ENCODE measurements around the gene CFAP299. TPM values are rescaled to one million over a fixed set of nuclear protein-coding genes. Genes with fewer than 3 reads are reported as not detected.
"Not testable (repeated sequence)": the region's sequence is repeated elsewhere in the genome, so short reads cannot be mapped to it uniquely, and the experiment has no call there.

The CFAP299 gene
- total and polyA plus RNA-seq, 2 donors from 2014 or later: 1.1 TPM; not detected in 1

DNA sequence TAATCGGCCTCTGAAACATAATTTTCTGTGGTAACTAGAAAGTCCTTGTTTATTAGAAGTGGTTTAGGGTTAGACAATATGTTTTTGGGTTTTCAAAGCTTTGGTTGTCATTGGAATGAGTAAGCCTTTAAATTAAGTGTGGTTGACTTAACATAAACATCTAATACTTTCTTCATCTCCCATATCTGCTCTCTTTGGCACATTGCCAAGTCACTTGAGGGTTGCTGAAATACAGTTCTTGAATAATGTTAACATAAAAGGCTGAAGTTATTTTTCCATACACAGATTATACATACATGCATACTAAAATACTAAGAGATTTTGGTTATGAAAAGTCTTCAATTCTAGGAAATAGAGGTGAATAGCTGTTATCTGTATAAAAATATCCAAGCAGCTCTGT lies 453.3 kb downstream of the CFAP299 start:
- no peak overlapping the region for H3K4me3 ChIP-seq (ENCODE audit: low read length in 3 of 3)
- FAIRE-seq: no peak

DNA sequence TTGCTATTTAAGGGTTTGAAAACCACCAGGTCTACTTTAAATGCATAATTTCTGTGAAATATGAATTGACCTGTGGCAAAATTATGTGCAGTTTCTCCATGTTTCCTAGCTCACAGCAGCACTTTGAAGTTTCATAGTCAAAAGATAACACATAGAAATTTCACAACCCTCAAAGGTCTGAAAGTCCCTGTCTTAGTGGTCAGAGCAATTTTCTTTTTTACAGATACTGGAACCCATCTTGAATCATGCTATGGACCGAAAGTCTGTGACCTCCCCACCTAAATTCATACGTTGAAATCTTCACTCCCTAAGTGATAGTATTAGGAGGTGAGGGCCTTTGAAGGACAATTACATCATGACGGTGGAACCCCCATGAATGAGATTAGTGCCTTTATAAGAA lies 454.6 kb downstream of the CFAP299 start:
- FAIRE-seq: no peak

More for the DNA sequence above, 453.3 kb downstream of the CFAP299 start:
- H3K27ac ChIP-seq (ENCODE audit: low read depth in 2 of 2, low read length in 2 of 2): no peak overlapping the region
- intact Hi-C loops (cut with DNase I): no loop called here
- H3K36me3 ChIP-seq (ENCODE audit: control insufficient read depth in 2 of 3, insufficient read depth in 3 of 3, low read length in 3 of 3): no peaks in the 10 kb centered on the region
- peak in 1 of 5 donors; percentile 16 for DNase-seq
- H3K4me1 ChIP-seq (ENCODE audit: control insufficient read depth in 2 of 3, insufficient read depth in 2 of 3, low read depth in 1 of 3, low read length in 3 of 3): no peaks in the 10 kb centered on the region
- H3K27me3 ChIP-seq (ENCODE audit: control insufficient read depth, insufficient read depth, low read length): no peaks in the 10 kb centered on the region
- TF ChIP-seq, protein P1, sequence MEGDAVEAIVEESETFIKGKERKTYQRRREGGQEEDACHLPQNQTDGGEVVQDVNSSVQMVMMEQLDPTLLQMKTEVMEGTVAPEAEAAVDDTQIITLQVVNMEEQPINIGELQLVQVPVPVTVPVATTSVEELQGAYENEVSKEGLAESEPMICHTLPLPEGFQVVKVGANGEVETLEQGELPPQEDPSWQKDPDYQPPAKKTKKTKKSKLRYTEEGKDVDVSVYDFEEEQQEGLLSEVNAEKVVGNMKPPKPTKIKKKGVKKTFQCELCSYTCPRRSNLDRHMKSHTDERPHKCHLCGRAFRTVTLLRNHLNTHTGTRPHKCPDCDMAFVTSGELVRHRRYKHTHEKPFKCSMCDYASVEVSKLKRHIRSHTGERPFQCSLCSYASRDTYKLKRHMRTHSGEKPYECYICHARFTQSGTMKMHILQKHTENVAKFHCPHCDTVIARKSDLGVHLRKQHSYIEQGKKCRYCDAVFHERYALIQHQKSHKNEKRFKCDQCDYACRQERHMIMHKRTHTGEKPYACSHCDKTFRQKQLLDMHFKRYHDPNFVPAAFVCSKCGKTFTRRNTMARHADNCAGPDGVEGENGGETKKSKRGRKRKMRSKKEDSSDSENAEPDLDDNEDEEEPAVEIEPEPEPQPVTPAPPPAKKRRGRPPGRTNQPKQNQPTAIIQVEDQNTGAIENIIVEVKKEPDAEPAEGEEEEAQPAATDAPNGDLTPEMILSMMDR (IDR thresholded peaks at IDR 0.05; ENCODE audit: borderline replicate concordance, extremely low read depth, insufficient read depth): no peak
- H3K9me3 ChIP-seq (ENCODE audit: control insufficient read depth in 2 of 3, insufficient read depth in 1 of 3, low read length in 3 of 3): no peaks in the 10 kb centered on the region
- no peak overlapping the region for H3K9ac ChIP-seq (ENCODE audit: low read length in 3 of 3)

GRCh38 chr4:80793660-80794059 lies 458.1 kb downstream of the CFAP299 start:
- H3K4me3 ChIP-seq (ENCODE audit: low read length in 3 of 3); H3K27me3 ChIP-seq (ENCODE audit: control insufficient read depth, insufficient read depth, low read length); H3K4me1 ChIP-seq (ENCODE audit: control insufficient read depth in 2 of 3, insufficient read depth in 2 of 3, low read depth in 1 of 3, low read length in 3 of 3); H3K36me3 ChIP-seq (ENCODE audit: control insufficient read depth in 2 of 3, insufficient read depth in 3 of 3, low read length in 3 of 3); H3K9ac ChIP-seq (ENCODE audit: low read length in 3 of 3); intact Hi-C loops (cut with DNase I); DNase-seq; H3K27ac ChIP-seq (ENCODE audit: low read depth in 2 of 2, low read length in 2 of 2); FAIRE-seq: not testable (repeated sequence)
- H3K9me3 ChIP-seq (ENCODE audit: control insufficient read depth in 2 of 3, insufficient read depth in 1 of 3, low read length in 3 of 3): peaks cover 0 to 14% (median 0%) of the 10 kb centered on the region in 3 donors

More for the DNA sequence above, 454.6 kb downstream of the CFAP299 start:
- Histone ChIP-seq H3K4me3 (ENCODE audit: low read length in 3 of 3) (no peak overlapping the region), H3K27ac (ENCODE audit: low read depth in 2 of 2, low read length in 2 of 2) (no peak overlapping the region), H3K27me3 (ENCODE audit: control insufficient read depth, insufficient read depth, low read length) (no peaks in the 10 kb centered on the region), H3K9me3 (ENCODE audit: control insufficient read depth in 2 of 3, insufficient read depth in 1 of 3, low read length in 3 of 3) (no peaks in the 10 kb centered on the region), H3K36me3 (ENCODE audit: control insufficient read depth in 2 of 3, insufficient read depth in 3 of 3, low read length in 3 of 3) (no peaks in the 10 kb centered on the region), H3K9ac (ENCODE audit: low read length in 3 of 3) (no peak overlapping the region), H3K4me1 (ENCODE audit: control insufficient read depth in 2 of 3, insufficient read depth in 2 of 3, low read depth in 1 of 3, low read length in 3 of 3) (no peaks in the 10 kb centered on the region)
- TF ChIP-seq, protein P1 (IDR thresholded peaks at IDR 0.05; ENCODE audit: borderline replicate concordance, extremely low read depth, insufficient read depth): no peak
- intact Hi-C loops (cut with DNase I): no loop called here
- no peak for DNase-seq

GRCh38 chr4:80798082-80798481 lies 462.6 kb downstream of the CFAP299 start:
- no peak overlapping the region for H3K4me3 ChIP-seq (ENCODE audit: low read length in 3 of 3)
- FAIRE-seq: no peak
- no peaks in the 10 kb centered on the region for H3K27me3 ChIP-seq (ENCODE audit: control insufficient read depth, insufficient read depth, low read length)
- H3K27ac ChIP-seq (ENCODE audit: low read depth in 2 of 2, low read length in 2 of 2): no peak overlapping the region
- H3K4me1 ChIP-seq (ENCODE audit: control insufficient read depth in 2 of 3, insufficient read depth in 2 of 3, low read depth in 1 of 3, low read length in 3 of 3): no peaks in the 10 kb centered on the region
- H3K9me3 ChIP-seq (ENCODE audit: control insufficient read depth in 2 of 3, insufficient read depth in 1 of 3, low read length in 3 of 3): peaks cover 0 to 14% (median 0%) of the 10 kb centered on the region in 3 donors
- TF ChIP-seq, protein P1 (IDR thresholded peaks at IDR 0.05; ENCODE audit: borderline replicate concordance, extremely low read depth, insufficient read depth): no peak
- intact Hi-C loops (cut with DNase I): no loop called here
- no peak overlapping the region for H3K9ac ChIP-seq (ENCODE audit: low read length in 3 of 3)
- H3K36me3 ChIP-seq (ENCODE audit: control insufficient read depth in 2 of 3, insufficient read depth in 3 of 3, low read length in 3 of 3): no peaks in the 10 kb centered on the region
- DNase-seq: no peak

- H3K4me1 ChIP-seq (ENCODE audit: control insufficient read depth in 2 of 3, insufficient read depth in 2 of 3, low read depth in 1 of 3, low read length in 3 of 3); H3K4me3 ChIP-seq (ENCODE audit: low read length in 3 of 3); H3K9ac ChIP-seq (ENCODE audit: low read length in 3 of 3); H3K27ac ChIP-seq (ENCODE audit: low read depth in 2 of 2, low read length in 2 of 2); FAIRE-seq; H3K36me3 ChIP-seq (ENCODE audit: control insufficient read depth in 2 of 3, insufficient read depth in 3 of 3, low read length in 3 of 3); intact Hi-C loops (cut with DNase I); H3K27me3 ChIP-seq (ENCODE audit: control insufficient read depth, insufficient read depth, low read length): not testable (repeated sequence)
- peak in 1 of 5 donors; percentile 26 for DNase-seq
- peaks cover 0 to 14% (median 0%) of the 10 kb centered on the region in 3 donors for H3K9me3 ChIP-seq (ENCODE audit: control insufficient read depth in 2 of 3, insufficient read depth in 1 of 3, low read length in 3 of 3)
Observed at GRCh38 chr4:80800719-80801118, 465.2 kb downstream of the CFAP299 start.

All from kidney (tissue), 14 donors.